ENCODE measurements around the gene KAZN.

KAZN gene

DNA sequence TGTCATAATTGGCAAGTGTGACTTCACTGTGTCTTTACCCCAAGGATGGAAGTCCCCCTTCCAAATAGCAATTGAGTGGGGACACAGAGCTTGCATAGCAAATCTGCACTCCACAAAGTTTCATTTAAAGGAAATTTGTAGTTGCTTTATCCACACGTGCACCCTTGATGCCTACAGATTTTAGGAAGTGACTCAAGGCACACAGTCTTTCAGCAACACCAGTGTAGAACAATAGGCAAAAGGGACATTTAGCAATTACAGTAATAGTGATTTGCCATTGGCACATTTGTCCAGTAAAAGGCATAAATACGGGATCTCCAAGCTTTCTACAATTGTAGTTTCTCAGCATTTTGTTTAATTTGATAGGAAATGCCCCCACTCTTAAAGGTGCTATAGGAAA is 43.4 kb upstream of the KAZN start:
- H3K4me3 ChIP-seq (replicated peaks; ENCODE audit: low read depth, low read length), result no peak overlapping the region
- no peak for DNase-seq (ENCODE audit: extremely low read depth, insufficient read length)
- no peaks in the 10 kb centered on the region for H3K27me3 ChIP-seq (replicated peaks; ENCODE audit: control insufficient read depth, insufficient read depth, low read length)
- TF ChIP-seq, protein P1, sequence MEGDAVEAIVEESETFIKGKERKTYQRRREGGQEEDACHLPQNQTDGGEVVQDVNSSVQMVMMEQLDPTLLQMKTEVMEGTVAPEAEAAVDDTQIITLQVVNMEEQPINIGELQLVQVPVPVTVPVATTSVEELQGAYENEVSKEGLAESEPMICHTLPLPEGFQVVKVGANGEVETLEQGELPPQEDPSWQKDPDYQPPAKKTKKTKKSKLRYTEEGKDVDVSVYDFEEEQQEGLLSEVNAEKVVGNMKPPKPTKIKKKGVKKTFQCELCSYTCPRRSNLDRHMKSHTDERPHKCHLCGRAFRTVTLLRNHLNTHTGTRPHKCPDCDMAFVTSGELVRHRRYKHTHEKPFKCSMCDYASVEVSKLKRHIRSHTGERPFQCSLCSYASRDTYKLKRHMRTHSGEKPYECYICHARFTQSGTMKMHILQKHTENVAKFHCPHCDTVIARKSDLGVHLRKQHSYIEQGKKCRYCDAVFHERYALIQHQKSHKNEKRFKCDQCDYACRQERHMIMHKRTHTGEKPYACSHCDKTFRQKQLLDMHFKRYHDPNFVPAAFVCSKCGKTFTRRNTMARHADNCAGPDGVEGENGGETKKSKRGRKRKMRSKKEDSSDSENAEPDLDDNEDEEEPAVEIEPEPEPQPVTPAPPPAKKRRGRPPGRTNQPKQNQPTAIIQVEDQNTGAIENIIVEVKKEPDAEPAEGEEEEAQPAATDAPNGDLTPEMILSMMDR (IDR thresholded peaks at IDR 0.05; ENCODE audit: insufficient read depth, low read length, poor library complexity, severe bottlenecking), result no peak
- no peaks in the 10 kb centered on the region for H3K36me3 ChIP-seq (ENCODE audit: control insufficient read depth, insufficient read depth, low read length)

DNA sequence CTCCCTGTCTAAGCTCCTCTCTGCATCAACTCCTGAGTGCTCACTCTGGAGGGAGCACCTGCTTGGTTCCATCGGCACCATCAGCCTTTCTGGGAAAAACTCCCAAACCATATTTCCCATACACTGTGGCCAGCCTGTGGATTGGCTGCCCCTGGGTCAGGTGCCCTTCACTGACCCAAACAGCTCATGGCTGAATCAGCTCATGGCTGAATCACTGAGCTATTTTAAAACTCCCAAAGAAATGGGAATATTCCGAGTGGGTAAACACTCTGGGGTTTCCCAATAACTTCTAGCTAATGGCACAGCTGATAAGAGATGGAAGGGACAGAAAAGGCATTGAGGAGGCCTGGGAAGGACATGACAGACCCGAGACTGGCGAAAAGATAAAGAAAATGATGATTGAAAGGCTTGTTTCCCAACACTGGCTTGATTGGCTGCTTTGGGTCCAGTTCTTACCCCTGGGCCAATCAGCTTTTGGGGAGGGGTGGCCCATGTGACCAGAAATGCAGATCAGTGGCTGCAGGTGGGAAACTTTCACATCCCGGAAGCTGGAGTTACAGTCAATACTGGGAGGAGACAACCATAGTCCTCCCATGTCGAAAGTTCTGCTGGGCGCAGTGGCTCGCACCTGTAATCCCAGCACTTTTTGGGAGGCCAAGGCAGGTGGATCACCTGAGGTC is 37.3 kb upstream of the KAZN start:
- Histone ChIP-seq H3K36me3 (ENCODE audit: control insufficient read depth, insufficient read depth, low read length) (no peaks in the 10 kb centered on the region), H3K4me3 (replicated peaks; ENCODE audit: low read depth, low read length) (no peak overlapping the region), H3K27me3 (replicated peaks; ENCODE audit: control insufficient read depth, insufficient read depth, low read length) (no peaks in the 10 kb centered on the region)
- TF ChIP-seq, protein P1 (IDR thresholded peaks at IDR 0.05; ENCODE audit: insufficient read depth, low read length, poor library complexity, severe bottlenecking), result no peak
- no peak for DNase-seq (ENCODE audit: extremely low read depth, insufficient read length)

DNA sequence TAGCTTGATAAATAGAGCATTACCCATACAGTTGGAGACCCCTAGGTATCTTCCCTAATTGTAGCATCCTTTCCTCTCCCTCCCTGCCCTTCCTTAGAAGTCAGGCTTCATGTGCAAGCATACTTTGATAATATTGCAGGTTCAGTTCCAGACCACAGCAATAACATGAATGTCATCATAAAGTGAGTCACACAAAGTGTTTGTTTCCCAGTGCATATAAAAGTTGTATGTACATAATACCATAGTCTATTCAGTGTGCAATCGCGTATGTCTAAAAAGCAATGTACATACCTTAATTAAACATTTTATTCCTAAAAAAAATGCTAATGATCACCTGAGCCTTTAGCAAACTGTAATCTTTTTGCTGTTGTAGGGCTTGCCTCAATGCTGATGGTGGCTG is 33.4 kb upstream of the KAZN start:
- H3K4me3 ChIP-seq (replicated peaks; ENCODE audit: low read depth, low read length), result no peak overlapping the region
- TF ChIP-seq, protein P1 (IDR thresholded peaks at IDR 0.05; ENCODE audit: insufficient read depth, low read length, poor library complexity, severe bottlenecking), result no peak
- H3K36me3 ChIP-seq (ENCODE audit: control insufficient read depth, insufficient read depth, low read length), result no peaks in the 10 kb centered on the region
- H3K27me3 ChIP-seq (replicated peaks; ENCODE audit: control insufficient read depth, insufficient read depth, low read length), result no peaks in the 10 kb centered on the region
- no peak for DNase-seq (ENCODE audit: extremely low read depth, insufficient read length)

DNA sequence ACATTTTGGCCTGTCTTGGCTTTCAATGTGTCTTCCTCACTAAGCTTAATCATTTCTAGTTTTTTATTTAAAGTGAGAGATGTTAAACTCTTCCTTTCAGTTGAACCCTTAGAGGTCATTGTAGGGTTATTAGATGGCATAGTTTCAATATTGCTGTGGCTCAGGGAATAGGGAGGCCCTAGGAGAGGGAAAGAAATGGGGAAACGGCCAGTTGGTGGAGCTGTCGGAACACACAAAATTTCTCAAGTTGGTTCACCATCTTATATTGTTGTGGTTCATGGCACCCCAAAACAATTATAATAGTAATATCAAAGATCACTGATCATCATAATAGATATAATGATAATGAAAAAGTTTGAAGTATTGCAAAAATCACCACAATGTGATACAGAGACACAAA is 31.4 kb upstream of the KAZN start:
- Histone ChIP-seq H3K36me3 (ENCODE audit: control insufficient read depth, insufficient read depth, low read length) (no peaks in the 10 kb centered on the region), H3K4me3 (replicated peaks; ENCODE audit: low read depth, low read length) (no peak overlapping the region), H3K27me3 (replicated peaks; ENCODE audit: control insufficient read depth, insufficient read depth, low read length) (no peaks in the 10 kb centered on the region)
- DNase-seq (ENCODE audit: extremely low read depth, insufficient read length), result no peak
- TF ChIP-seq, protein P1 (IDR thresholded peaks at IDR 0.05; ENCODE audit: insufficient read depth, low read length, poor library complexity, severe bottlenecking), result no peak

DNA sequence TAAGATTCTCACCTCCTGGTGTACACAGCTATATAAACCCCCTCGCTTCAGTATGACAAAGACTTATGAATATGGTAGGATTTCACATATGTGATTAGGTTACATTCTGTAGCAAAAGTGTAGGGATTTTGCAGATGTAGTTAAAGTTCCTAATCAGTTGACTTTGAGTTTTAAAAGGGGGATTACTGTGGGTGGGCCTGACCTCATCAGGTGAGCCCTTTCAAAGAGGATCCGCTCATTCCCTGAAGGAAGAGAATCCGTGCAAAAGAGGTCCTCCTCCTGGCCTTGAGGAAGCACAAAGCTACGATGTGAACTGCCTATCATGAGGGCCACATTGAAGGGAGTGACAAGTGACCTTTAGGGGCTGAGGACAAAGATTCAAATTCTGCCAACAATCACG is 30.6 kb upstream of the KAZN start:
- Histone ChIP-seq H3K36me3 (ENCODE audit: control insufficient read depth, insufficient read depth, low read length) (no peaks in the 10 kb centered on the region), H3K4me3 (replicated peaks; ENCODE audit: low read depth, low read length) (no peak overlapping the region), H3K27me3 (replicated peaks; ENCODE audit: control insufficient read depth, insufficient read depth, low read length) (no peaks in the 10 kb centered on the region)
- no peak for DNase-seq (ENCODE audit: extremely low read depth, insufficient read length)
- TF ChIP-seq, protein P1 (IDR thresholded peaks at IDR 0.05; ENCODE audit: insufficient read depth, low read length, poor library complexity, severe bottlenecking), result no peak
